Spleen (tissue), 11 donors: ENCODE results near the gene FHL1. TPM values are rescaled to one million over a fixed set of nuclear protein-coding genes. Genes with fewer than 3 reads are reported as not detected.

Experiments used
- DNase-seq: peaks from one replicate; pipeline ENCODE4 v3.0.0-alpha.2; 2020
- H3K27ac ChIP-seq, 8 donors: fragments of 200-600 bp; sonication (generic) in 7 of 8; 1 replicate in 4 of 8; 2 replicates in 4 of 8; pipeline versions ENCODE4 v1.5.0 to v1.8.0; 2016 to 2021; ENCODE audit warnings: inconsistent platforms in 4 of 8, mild to moderate bottlenecking in 4 of 8, moderate library complexity in 1 of 8
- H3K27me3 ChIP-seq, 7 donors: fragments of 200-600 bp; sonication (generic) in 6 of 7; replicated peaks in 1 of 7; 1 replicate in 4 of 7; 2 replicates in 3 of 7; pipeline versions ENCODE4 v1.5.0 to v1.8.0; 2016 to 2021; ENCODE audit warnings: inconsistent platforms in 3 of 7, mild to moderate bottlenecking in 1 of 7
- H3K36me3 ChIP-seq, 6 donors: fragments of 200-600 bp; sonication (generic) in 5 of 6; 1 replicate in 4 of 6; 2 replicates in 2 of 6; pipeline versions ENCODE4 v1.5.0 to v1.8.0; 2016 to 2021; ENCODE audit warnings: inconsistent platforms in 2 of 6
- H3K4me1 ChIP-seq, 6 donors: fragments of 200-600 bp; sonication (generic) in 5 of 6; 1 replicate in 3 of 6; 2 replicates in 3 of 6; pipeline versions ENCODE4 v1.5.0 to v1.8.0; 2016 to 2021; ENCODE audit warnings: inconsistent platforms in 3 of 6
- H3K4me3 ChIP-seq, 8 donors: fragments of 200-600 bp; sonication (generic) in 7 of 8; 1 replicate in 4 of 8; 2 replicates in 4 of 8; pipeline versions ENCODE4 v1.5.0 to v1.8.0; 2016 to 2021; ENCODE audit warnings: inconsistent platforms in 4 of 8, mild to moderate bottlenecking in 4 of 8, moderate library complexity in 2 of 8
- H3K9me3 ChIP-seq, 8 donors: fragments of 200-600 bp; sonication (generic) in 7 of 8; 1 replicate in 4 of 8; 2 replicates in 4 of 8; pipeline versions ENCODE4 v1.5.0 to v1.8.0; 2016 to 2021; ENCODE audit warnings: inconsistent platforms in 4 of 8
- POLR2A ChIP-seq, 3 donors: fragments of 450-650 bp; IDR thresholded peaks; one replicate each; pipeline ENCODE4 v1.5.1; 2017; ENCODE audit warnings: antibody characterized with exemption in 3 of 3, mild to moderate bottlenecking in 1 of 3
- POLR2AphosphoS5 ChIP-seq, 3 donors: sonication (generic); formaldehyde crosslinking; IDR thresholded peaks; one replicate each; pipeline ENCODE4 v1.5.1; 2017; ENCODE audit warnings: antibody characterized with exemption in 3 of 3
- WGBS, 5 donors: extraction: QIAGEN DNeasy Blood & Tissue Kit in 3 of 5; methylation state at CpG; one replicate each; pipeline versions ENCODE4 v1.1.5 to v1.1.7; 2013 to 2018; 5-methylcytosine and 5-hydroxymethylcytosine counted together
- intact Hi-C: fragments of 100-400 bp; cut with DNase I; formaldehyde crosslinking; loops from one replicate; pipeline ENCODE4 v1.15.0; 2023; ENCODE audit warnings: low total_unique reads
- polyA plus RNA-seq, 3 donors: library from polyadenylated mRNA; stranded (reverse); fragments of 200-250 nt; gene quantifications; one replicate each; pipeline ENCODE4 v1.2.1, GENCODE V29; 2013
- total RNA-seq, 7 donors: library from RNA; depleted of rRNA in 3 of 7; stranded (reverse); fragments of >200 nt in 3 of 7; fragmentation: NEBNext Ultra II Directional in 4 of 7; extraction: Animal tissue kit (Norgen Biotek cat#: 25700) in 4 of 7; gene quantifications; one replicate each; pipeline versions ENCODE4 v1.1.0 to v1.2.1, GENCODE V29; 2016 to 2021
- TF ChIP-seq, protein P1 (sequence below), 11 experiments: fragments of 200-600 bp in 7 of 11; fragments of 450-650 bp in 4 of 11; sonication (generic) in 4 of 11; IDR thresholded peaks in 8 of 11; conservative IDR thresholded peaks in 3 of 11; 1 replicate in 7 of 11; 2 replicates in 4 of 11; pipeline versions ENCODE4 v1.4.0 to v1.8.0; 2016 to 2021; ENCODE audit warnings: antibody characterized with exemption in 11 of 11, inconsistent platforms in 4 of 11, mild to moderate bottlenecking in 1 of 11
- donor health status: healthy with polysubstance abuse.
- donor health status: DM: no; HTN: no; CAD: no; lungs with moderate emphysema.
- donor health status: DM: no; HTN: no; CAD: no.
- donor health status: Bipolar disorder and iron deficiency.
- donor health status: healthy.
- donor health status: DM: no; HTN: no; CAD: no.
- donor health status: DM: yes; HTN: yes; CAD: no.

Gene FHL1
- total and polyA plus RNA-seq, 10 donors: 33.0 to 108 (median 61.5) TPM

DNA sequence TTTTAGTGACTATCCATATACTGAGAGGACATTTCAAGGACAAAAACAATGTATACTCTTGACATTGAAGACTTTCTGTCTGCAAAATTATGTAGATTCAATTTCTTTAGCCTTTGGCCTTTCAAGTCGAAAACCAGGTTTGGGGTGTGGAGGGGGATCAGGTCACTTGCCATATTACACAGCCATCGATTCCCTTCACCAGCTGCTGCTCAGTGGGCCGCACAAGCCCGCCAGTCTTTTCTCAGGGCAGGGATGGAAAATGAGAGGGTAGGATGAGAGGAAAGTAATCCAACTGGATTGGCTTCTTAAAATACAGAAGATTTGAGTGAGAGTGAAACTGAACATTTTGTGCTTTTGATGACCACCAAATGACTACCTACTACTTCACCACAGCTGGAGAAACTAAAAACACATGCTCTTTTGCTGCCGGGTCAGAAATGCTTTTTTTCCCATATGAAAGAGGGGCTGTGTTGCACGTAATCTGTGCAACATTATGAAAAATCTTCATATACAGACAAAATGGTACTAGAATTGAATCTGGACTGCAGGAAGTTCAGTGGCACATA lies 51.4 kb downstream of the FHL1 start:
- H3K9me3 ChIP-seq: no peaks in the 10 kb centered on the region
- no peaks in the 10 kb centered on the region for H3K36me3 ChIP-seq
- H3K27me3 ChIP-seq: no peaks in the 10 kb centered on the region
- TF ChIP-seq POLR2A (IDR thresholded peaks at IDR 0.05): no peak
- TF ChIP-seq, protein P1, sequence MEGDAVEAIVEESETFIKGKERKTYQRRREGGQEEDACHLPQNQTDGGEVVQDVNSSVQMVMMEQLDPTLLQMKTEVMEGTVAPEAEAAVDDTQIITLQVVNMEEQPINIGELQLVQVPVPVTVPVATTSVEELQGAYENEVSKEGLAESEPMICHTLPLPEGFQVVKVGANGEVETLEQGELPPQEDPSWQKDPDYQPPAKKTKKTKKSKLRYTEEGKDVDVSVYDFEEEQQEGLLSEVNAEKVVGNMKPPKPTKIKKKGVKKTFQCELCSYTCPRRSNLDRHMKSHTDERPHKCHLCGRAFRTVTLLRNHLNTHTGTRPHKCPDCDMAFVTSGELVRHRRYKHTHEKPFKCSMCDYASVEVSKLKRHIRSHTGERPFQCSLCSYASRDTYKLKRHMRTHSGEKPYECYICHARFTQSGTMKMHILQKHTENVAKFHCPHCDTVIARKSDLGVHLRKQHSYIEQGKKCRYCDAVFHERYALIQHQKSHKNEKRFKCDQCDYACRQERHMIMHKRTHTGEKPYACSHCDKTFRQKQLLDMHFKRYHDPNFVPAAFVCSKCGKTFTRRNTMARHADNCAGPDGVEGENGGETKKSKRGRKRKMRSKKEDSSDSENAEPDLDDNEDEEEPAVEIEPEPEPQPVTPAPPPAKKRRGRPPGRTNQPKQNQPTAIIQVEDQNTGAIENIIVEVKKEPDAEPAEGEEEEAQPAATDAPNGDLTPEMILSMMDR (IDR thresholded peaks at IDR 0.05 in 8 of 11, conservative IDR thresholded peaks at IDR 0.05 in 3 of 11): no peak
- TF ChIP-seq POLR2AphosphoS5 (IDR thresholded peaks at IDR 0.05): no peak
- peaks cover 0 to 10% (median 5%) of the 10 kb centered on the region in 6 donors for H3K4me1 ChIP-seq
- H3K4me3 ChIP-seq: no peak overlapping the region
- no peak overlapping the region for H3K27ac ChIP-seq
- 74 to 93% (median 91%) methylated on average over 6 of the region's 6 CpGs for WGBS, 5 donors
- intact Hi-C loops: no loop called here
- DNase-seq: no peak

DNA sequence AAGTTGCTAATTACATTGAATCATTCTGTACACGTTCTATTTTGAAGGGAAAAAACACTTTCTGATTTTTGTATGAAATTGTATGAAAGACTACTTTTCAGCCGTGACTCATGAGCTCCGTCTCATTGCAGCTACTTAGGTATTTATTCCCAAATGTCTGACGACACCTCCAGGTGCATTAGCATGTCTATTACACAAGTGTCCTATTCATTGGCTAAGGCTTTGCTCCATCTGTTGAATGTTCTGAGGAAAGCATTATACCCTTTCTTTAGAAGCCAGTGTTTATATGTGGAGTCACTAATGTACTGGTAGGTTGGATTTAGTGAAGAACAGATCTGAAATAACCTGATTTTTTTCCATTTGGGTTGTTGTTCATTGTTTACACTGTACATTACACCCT lies 52.0 kb downstream of the FHL1 start:
- WGBS, 5 donors: 72 to 98% (median 91%) methylated on average over 4 of the region's 4 CpGs
- Histone ChIP-seq H3K36me3 (no peaks in the 10 kb centered on the region), H3K27ac (no peak overlapping the region), H3K9me3 (no peaks in the 10 kb centered on the region), H3K27me3 (no peaks in the 10 kb centered on the region), H3K4me3 (no peak overlapping the region), H3K4me1 (peaks cover 0 to 11% (median 7%) of the 10 kb centered on the region in 6 donors)
- DNase-seq: no peak
- intact Hi-C loops: no loop called here
- no peak for TF ChIP-seq POLR2A (IDR thresholded peaks at IDR 0.05)
- TF ChIP-seq, protein P1 (IDR thresholded peaks at IDR 0.05 in 8 of 11, conservative IDR thresholded peaks at IDR 0.05 in 3 of 11): no peak
- TF ChIP-seq POLR2AphosphoS5 (IDR thresholded peaks at IDR 0.05): no peak

DNA sequence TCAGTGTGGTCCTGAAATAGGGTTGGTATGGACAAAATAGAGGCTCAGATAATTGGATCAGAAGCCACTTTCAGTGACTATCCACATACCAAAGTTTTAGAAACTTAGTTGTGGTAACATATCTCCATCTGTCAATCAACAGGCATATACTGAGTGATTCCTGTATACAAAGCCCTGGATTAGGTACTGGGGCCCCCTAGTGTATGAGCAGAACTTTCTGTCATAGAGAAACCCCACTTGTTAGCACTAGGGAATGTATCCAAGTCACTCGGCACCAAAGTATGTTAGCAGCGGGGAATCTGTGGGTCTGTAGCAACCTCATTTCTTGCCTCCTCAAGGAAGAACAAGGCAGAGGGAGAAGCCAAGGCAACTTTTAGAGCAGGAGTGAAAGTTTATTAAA lies 53.1 kb downstream of the FHL1 start:
- TF ChIP-seq, protein P1 (IDR thresholded peaks at IDR 0.05 in 8 of 11, conservative IDR thresholded peaks at IDR 0.05 in 3 of 11): peak in 3 of 11 experiments; percentile 12 to 35 (median 24)
- no peak for TF ChIP-seq POLR2AphosphoS5 (IDR thresholded peaks at IDR 0.05)
- H3K4me3 ChIP-seq: no peak overlapping the region
- H3K4me1 ChIP-seq: peaks cover 0 to 20% (median 12%) of the 10 kb centered on the region in 6 donors
- H3K27ac ChIP-seq: peak overlapping the region in 1 of 8 donors; percentile 23
- no peaks in the 10 kb centered on the region for H3K27me3 ChIP-seq
- DNase-seq: no peak
- WGBS, 5 donors: 59 to 90% (median 80%) methylated on average over 2 of the region's 2 CpGs
- H3K9me3 ChIP-seq: no peaks in the 10 kb centered on the region
- intact Hi-C loops: no loop called here
- H3K36me3 ChIP-seq: no peaks in the 10 kb centered on the region

DNA sequence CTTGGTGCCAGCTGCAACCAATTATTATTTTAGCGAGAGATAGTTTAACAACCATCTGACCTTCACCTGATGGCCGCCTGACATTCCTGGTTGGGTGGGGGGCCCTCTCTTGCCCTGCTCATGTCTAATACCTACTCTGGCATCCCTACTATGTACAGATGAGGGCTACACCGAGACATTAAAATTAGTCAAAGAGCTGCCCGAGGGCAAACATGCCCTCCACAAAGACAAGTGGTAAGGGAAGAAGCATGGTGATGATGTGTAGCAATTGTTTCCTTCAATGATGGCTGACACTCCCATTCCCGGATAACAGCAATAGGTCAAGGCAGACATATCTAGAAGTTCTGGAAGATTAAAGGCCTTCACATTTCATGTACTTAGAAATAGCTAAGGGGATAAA lies 54.3 kb downstream of the FHL1 start:
- TF ChIP-seq POLR2A (IDR thresholded peaks at IDR 0.05): no peak
- TF ChIP-seq, protein P1 (IDR thresholded peaks at IDR 0.05 in 8 of 11, conservative IDR thresholded peaks at IDR 0.05 in 3 of 11): no peak
- no peak for TF ChIP-seq POLR2AphosphoS5 (IDR thresholded peaks at IDR 0.05)
- WGBS, 5 donors: 75 to 86% (median 81%) methylated on average over 5 of the region's 5 CpGs
- intact Hi-C loops: no loop called here
- H3K36me3 ChIP-seq: no peaks in the 10 kb centered on the region
- peaks cover 0 to 20% (median 12%) of the 10 kb centered on the region in 6 donors for H3K4me1 ChIP-seq
- no peaks in the 10 kb centered on the region for H3K9me3 ChIP-seq
- H3K27me3 ChIP-seq: no peaks in the 10 kb centered on the region
- H3K4me3 ChIP-seq: no peak overlapping the region
- DNase-seq: no peak
- H3K27ac ChIP-seq: peak overlapping the region in 1 of 8 donors; percentile 47
